Kidney capillary endothelial cell (primary cell): Measurements from ENCODE around the gene PTX3.
A peak's percentile ranks its signal among the peaks of the same experiment; 100 is the strongest.

Experiments
- DNase-seq: peaks from one replicate; pipeline ENCODE4 v3.0.0-alpha.2; 2018; ENCODE audit warnings: low spot score

PTX3 gene

GRCh38 chr3:157436583-157437291, at the start of gene PTX3:
Gene PTX3, plus strand, starts transcription at chr3:157436850. Its CDS starts 84 bp downstream, at chr3:157436934.
- DNase-seq: peak; percentile 36

DNA sequence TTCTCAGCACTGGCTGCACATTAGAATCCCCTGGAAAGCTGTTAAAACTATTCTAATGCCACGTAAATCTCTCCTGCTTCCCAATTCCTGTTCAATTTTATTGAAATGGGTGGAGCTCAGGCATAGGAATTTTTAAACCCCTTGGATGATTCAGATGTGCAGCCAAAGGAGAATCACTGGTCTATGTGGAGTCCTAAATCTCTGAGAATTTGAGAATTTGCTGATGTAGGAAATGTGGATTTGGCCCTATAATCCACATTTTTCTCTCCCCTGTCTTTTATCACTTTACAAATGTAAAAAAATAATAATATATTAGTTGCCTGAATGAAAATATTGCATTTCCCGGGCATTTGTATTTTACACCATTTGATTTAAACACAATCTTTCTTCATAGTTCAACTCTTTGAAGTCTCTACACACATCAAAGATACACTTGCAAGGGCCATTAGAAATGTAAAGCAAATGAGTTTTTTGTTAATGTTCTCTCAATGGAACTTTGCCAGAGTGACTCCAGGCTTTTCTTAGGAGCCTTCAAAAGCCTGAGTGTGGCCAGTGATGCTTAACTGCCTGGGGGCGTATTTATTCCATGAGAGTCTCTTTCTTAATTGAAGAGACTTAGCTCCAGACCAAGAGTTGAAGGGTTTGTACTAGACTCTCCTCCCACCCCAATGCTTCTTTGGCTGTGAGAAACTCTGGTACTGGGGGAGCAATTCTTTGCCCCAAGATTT, 48.8 kb upstream of the PTX3 start:
- no peak for DNase-seq

DNA sequence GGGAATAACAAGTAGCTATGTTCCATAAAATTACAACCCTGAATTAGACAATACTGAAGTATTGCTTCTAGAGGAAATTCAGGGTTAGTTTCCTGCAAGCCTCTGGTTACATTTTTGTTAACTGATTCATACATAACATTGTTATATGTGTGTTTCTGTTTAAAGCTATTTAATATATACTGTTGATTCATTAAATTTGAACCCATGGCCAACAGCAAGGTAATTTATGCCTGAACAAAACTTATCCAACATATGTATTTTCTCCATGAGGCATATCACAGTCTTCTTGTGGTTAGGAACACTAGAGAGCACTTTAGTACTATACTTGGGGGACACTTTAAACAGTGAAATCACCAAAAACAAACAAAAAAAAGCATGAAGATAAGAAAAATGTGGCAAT, 47.7 kb upstream of the PTX3 start:
- peak; percentile 40 for DNase-seq

DNA sequence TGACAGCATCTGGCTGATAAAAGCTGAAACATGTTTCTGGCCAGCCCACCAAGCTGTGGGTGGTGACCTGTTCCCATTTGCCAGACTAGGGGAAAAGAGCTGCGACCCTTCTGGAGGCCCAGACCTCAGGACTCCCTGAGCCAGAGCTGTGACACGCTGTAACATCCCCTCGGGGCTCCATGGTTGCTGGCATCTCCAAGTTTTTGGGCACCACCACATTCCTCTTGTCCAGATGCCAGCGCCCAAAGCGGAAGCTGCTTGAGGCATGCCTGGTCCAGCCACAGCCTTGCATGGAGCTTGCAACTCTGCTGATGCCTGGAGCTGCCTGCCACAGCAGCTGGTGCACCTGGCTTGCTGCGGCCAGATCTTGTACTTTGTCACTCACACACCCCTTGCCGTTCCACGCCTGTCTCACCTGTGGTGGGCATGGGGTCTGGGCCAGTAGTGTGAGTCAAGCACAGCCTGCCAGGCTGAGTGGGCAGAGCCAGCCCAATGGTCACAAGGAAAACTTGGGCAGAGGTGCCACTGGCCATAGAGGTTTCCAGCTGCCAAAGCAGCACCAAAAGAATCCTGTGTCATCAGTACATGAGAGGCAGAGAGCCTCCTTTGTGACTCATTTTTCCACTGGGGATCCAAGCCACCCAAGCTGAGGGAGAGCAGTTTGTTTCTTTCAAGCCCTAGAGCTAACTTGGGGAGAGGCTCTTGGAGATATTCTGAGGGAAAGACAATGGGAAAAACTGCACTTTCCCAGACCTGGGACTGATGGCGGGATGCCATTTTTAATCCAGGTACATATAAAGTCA, 45.7 kb upstream of the PTX3 start:
- no peak for DNase-seq

GRCh38 chr3:157392104-157392503, 44.5 kb upstream of the PTX3 start:
- no peak for DNase-seq

DNA sequence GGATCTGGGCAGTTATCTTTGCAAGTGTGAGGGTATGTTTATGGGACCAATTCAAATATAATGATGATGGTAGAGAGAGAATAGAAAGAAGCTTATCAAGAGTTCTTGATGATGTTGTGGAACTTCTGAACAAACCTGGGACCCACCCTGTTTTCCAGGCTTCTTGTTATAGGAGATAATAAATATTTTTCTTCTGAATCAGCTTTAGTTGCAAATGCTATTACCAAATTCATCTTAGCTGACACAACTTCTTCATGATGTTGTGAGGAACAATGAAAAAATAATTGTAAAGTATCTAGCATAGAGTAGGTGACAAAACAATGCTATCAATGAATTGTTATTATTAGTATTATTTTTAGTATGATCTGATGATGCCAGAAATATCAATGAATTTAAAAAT, 43.5 kb upstream of the PTX3 start:
- DNase-seq: no peak

GRCh38 chr3:157394411-157394810, 42.2 kb upstream of the PTX3 start:
- DNase-seq: no peak

DNA sequence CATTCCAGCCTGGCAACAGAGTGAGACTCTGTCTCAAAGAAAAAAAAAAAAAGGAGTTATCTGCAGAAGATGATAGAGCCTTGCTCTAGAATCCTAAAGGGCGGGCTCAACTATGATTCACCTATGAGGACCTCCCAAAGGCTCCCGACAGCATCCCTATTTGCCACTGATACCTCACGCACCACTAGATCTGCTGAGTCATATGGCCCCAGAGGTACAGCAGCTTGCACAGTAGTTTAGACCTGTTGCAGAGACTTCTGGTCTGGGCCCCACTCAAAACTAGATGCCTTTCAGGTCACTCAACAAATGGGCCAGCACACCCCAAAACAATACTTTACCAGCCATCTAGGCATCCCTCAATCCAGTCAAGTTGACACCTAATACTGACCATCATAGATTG, 38.1 kb upstream of the PTX3 start:
- DNase-seq: no peak

GRCh38 chr3:157404381-157404780, 32.3 kb upstream of the PTX3 start:
- no peak for DNase-seq

DNA sequence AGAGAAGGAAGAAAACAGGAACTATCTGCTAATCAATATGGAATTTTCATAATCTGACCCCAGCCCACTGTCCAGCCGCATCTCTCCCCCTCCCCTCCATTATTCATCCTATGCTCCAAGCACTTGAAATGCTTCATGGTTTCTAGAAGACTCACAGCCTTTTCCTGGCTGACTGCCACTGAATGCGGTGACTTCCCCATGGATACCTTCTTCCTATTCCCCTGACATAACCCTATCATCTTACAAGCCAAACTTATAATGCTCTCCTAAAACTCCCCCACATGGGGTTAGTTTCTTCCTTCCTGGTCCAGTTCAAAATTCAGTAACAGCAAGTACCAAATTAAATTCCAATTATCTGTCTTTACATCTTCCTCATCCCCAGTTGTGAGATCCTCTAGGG, 31.2 kb upstream of the PTX3 start:
- peak; percentile 29 for DNase-seq

- DNase-seq: peak; percentile 74
Measured at GRCh38 chr3:157406394-157406793, 30.3 kb upstream of the PTX3 start.

DNA sequence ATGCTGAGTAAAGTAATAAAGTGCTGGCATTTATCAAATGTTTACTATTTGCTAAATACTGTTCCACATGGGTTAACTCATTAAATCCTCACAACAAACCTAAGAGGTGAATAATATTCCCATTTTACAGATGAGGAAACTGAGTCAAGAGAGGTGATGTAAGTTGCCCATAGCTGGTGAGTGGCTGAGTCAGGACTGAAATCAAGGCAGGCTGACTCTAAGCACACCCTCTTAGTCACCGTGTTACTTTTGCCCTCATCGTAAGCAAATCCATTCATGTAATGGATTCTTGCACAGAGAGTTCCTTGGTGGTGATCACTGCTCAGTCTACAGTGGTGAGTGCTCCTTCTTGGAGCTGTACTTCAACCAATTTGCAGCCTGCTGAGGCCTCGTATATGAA, 28.9 kb upstream of the PTX3 start:
- DNase-seq: no peak

- DNase-seq: no peak
Measured at GRCh38 chr3:157408499-157409149, 28.0 kb upstream of the PTX3 start.

DNA sequence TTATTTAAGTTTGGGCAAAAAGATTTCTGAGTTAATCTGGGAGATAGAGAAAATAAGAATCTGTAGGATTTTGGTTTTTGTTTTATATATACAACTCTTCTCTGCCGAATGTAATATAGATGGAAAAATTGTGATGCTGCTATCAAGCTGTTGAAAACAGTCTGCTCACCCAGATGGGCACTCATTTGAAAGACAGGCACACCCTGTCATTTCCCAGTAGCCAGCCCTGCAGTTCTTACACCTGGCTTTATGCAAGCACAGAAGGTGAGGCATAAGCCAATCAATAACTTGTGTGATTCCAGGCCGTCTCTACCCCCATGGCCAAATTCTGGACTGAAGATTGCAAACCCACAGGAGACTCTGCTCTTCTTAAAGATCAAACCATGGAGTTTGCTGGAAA, 27.1 kb upstream of the PTX3 start:
- no peak for DNase-seq

GRCh38 chr3:157410945-157411344, 25.7 kb upstream of the PTX3 start:
- no peak for DNase-seq

GRCh38 chr3:157412323-157412855, 24.3 kb upstream of the PTX3 start:
- DNase-seq: no peak

- no peak for DNase-seq
Measured at GRCh38 chr3:157414861-157415260, 21.8 kb upstream of the PTX3 start.

GRCh38 chr3:157416347-157417087, 20.1 kb upstream of the PTX3 start:
- DNase-seq: peak; percentile 34

DNA sequence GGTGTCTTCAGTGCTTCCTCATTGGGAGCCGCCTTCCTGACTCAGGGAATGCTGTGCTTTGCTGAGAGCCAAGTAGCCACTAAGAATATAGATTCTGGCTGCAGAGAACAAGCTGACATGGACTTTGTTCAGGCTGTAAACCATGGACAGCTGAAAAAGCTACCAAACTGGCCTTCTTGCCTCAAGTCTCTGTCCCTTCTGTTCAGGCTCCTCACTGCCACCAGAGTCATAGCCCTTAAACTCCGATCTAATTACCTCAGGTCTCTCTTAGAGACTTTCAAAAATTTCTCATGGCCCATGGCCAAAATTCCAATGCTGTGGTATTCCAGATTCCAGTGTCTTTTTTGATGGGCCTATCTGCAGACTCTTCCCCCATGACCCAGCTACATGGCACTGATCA, 19.4 kb upstream of the PTX3 start:
- DNase-seq: peak; percentile 56

DNA sequence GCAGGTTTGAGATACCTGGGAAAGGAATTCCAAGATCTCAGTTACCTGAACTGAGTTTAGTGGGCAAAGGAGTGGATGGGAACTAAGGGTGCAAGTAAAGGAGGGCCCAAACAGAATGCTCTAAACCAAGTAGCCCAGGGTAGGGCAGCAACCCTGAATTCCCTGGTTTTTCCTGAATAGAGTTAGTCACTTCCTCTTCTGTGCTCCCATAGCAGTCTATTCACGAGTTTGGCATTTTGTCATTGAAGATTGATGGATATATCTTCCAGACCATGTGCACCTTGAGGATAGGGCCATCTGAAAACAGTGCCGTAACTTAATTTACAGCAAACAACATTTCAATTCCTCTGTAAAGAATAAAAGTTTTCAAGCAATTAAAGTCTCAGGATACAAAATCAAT, 18.5 kb upstream of the PTX3 start:
- peak; percentile 85 for DNase-seq

- DNase-seq: peak; percentile 75
Measured at GRCh38 chr3:157420606-157421130, 16.0 kb upstream of the PTX3 start.
